Prostate gland (tissue), 2 donors: Measurements from ENCODE around the gene SOHLH2. TPM values are rescaled to one million over a fixed set of nuclear protein-coding genes. Genes with fewer than 3 reads are reported as not detected.

Source experiments
- DNase-seq: peaks from one replicate; pipeline ENCODE4 v3.0.0-alpha.2; 2019; ENCODE audit warnings: low spot score
- H3K27ac ChIP-seq, 2 donors: fragments of 200-600 bp; sonication (generic); 2 replicates each; pipeline ENCODE4 v1.5.1; 2017 to 2019
- H3K27me3 ChIP-seq: fragments of 200-600 bp; sonication (generic); replicated peaks from 2 replicates; pipeline ENCODE4 v1.5.1; 2019; ENCODE audit not compliant: insufficient read depth
- H3K36me3 ChIP-seq, 2 donors: fragments of 200-600 bp; sonication (generic); 1 replicate in 1 of 2; 2 replicates in 1 of 2; pipeline versions ENCODE4 v1.5.1 to v1.8.1; 2017 to 2019
- H3K4me1 ChIP-seq: fragments of 200-600 bp; sonication (generic); replicated peaks from 2 replicates; pipeline ENCODE4 v1.5.1; 2019
- H3K4me3 ChIP-seq, 2 donors: fragments of 200-600 bp; sonication (generic); 2 replicates each; pipeline ENCODE4 v1.5.1; 2017 to 2019
- H3K9me3 ChIP-seq: fragments of 200-600 bp; sonication (generic); 2 replicates; pipeline ENCODE4 v1.5.1; 2017
- CTCF ChIP-seq, 4 experiments: fragments of 200-600 bp in 2 of 4; fragments of 450-650 bp in 2 of 4; sonication (generic) in 2 of 4; IDR thresholded peaks; 1 replicate in 3 of 4; 2 replicates in 1 of 4; pipeline ENCODE4 v1.5.1; 2016 to 2019; ENCODE audit warnings: antibody characterized with exemption in 4 of 4, mild to moderate bottlenecking in 2 of 4, moderate library complexity in 2 of 4
- POLR2A ChIP-seq: fragments of 450-650 bp; IDR thresholded peaks from one replicate; pipeline ENCODE4 v1.6.1; 2016; ENCODE audit warnings: antibody characterized with exemption, mild to moderate bottlenecking
- POLR2AphosphoS5 ChIP-seq: sonication (generic); formaldehyde crosslinking; IDR thresholded peaks from one replicate; pipeline ENCODE4 v1.6.1; 2017; ENCODE audit warnings: antibody characterized with exemption
- WGBS: methylation state at CpG from one replicate; pipeline ENCODE4 v1.1.5; 2018; 5-methylcytosine and 5-hydroxymethylcytosine counted together
- intact Hi-C: fragments of 100-400 bp; cut with DNase I; formaldehyde crosslinking; loops from one replicate; pipeline ENCODE4 v1.14.2; 2022
- total RNA-seq, 2 donors: library from RNA; depleted of rRNA; stranded (reverse); fragments of >200 nt; gene quantifications; one replicate each; pipeline ENCODE4 v1.1.0, GENCODE V29; 2016

Gene SOHLH2
- total RNA-seq, 2 donors from 2014 or later, result 2.3 to 5.1 TPM

DNA sequence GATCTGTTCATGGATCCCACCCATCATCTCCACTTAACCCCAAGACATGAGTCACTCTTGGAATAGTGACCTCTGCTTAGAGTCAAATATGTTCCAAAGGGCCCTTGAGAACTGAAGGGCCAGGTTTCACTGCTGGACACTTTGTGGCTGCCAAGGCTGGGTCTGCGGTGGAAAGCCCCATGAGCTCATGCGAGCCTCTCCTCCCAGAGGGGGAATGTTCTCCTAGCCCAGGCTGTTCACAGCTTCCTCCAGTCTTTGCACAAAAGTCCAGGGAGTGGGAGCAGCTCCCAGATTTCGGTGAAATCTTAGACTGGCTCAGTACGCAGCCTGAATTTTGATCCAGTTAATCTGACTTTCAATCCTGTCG is 82.4 kb downstream of the SOHLH2 start:
- no peaks in the 10 kb centered on the region for H3K4me1 ChIP-seq
- intact Hi-C loops, result loop anchor here (5.0 kb wide), 1 partner anchor 70 kb away; no protein-coding TSS in a partner anchor
- DNase-seq, result no peak
- TF ChIP-seq POLR2A (no peak), POLR2AphosphoS5 (no peak), CTCF (IDR thresholded peaks at IDR 0.05) (no peak)
- 62% methylated on average over 5 of the region's 5 CpGs for WGBS
- H3K36me3 ChIP-seq, result no peaks in the 10 kb centered on the region
- no peak overlapping the region for H3K4me3 ChIP-seq
- no peak overlapping the region for H3K27ac ChIP-seq
- no peaks in the 10 kb centered on the region for H3K27me3 ChIP-seq
- H3K9me3 ChIP-seq, result no peaks in the 10 kb centered on the region

GRCh38 chr13:36131222-36131930 is 83.0 kb downstream of the SOHLH2 start, which contains the start of gene DCLK1:
DCLK1 (minus strand) TSS chr13:36131382.
- Histone ChIP-seq H3K27ac (no peak within 1 kb of the TSS), H3K9me3 (no peaks in the 10 kb centered on the region), H3K4me3 (peak within 1 kb of the TSS; percentile 39 to 50), H3K27me3 (no peaks in the 10 kb centered on the region), H3K4me1 (no peaks in the 10 kb centered on the region), H3K36me3 (no peaks in the 10 kb centered on the region)
- TF ChIP-seq POLR2AphosphoS5, result no peak
- intact Hi-C loops, result loop anchor here (5.0 kb wide), 1 partner anchor 69 kb away; no protein-coding TSS in a partner anchor
- peak; percentile 7 for DNase-seq
- WGBS, result 13% methylated on average over 36 of the region's 48 CpGs

- intact Hi-C loops, result loop anchor here (5.0 kb wide), 1 partner anchor 68 kb away; no protein-coding TSS in a partner anchor
- no peak for DNase-seq
Observed at GRCh38 chr13:36130552-36131221, 83.7 kb downstream of the SOHLH2 start.

GRCh38 chr13:36130193-36130551 is 84.2 kb downstream of the SOHLH2 start:
- Histone ChIP-seq H3K9me3 (no peaks in the 10 kb centered on the region), H3K36me3 (no peaks in the 10 kb centered on the region), H3K27ac (no peak overlapping the region), H3K4me1 (no peaks in the 10 kb centered on the region), H3K4me3 (peak overlapping the region; percentile 39 to 50), H3K27me3 (no peaks in the 10 kb centered on the region)
- TF ChIP-seq POLR2A (no peak), POLR2AphosphoS5 (no peak), CTCF (IDR thresholded peaks at IDR 0.05) (no peak)
- no peak for DNase-seq
- 10% methylated on average over 13 of the region's 13 CpGs for WGBS
- intact Hi-C loops, result loop anchor here (5.0 kb wide), 1 partner anchor 68 kb away; no protein-coding TSS in a partner anchor

More at GRCh38 chr13:36130552-36131221, 83.7 kb downstream of the SOHLH2 start:
- H3K27me3 ChIP-seq, result no peaks in the 10 kb centered on the region
- H3K9me3 ChIP-seq, result no peaks in the 10 kb centered on the region
- under 1% methylated on average over 22 of the region's 61 CpGs for WGBS
- H3K4me3 ChIP-seq, result peak overlapping the region; percentile 39 to 50
- TF ChIP-seq POLR2A (no peak), POLR2AphosphoS5 (no peak), CTCF (IDR thresholded peaks at IDR 0.05) (no peak)
- no peak overlapping the region for H3K27ac ChIP-seq
- no peaks in the 10 kb centered on the region for H3K36me3 ChIP-seq
- no peaks in the 10 kb centered on the region for H3K4me1 ChIP-seq

- 91% methylated on average over 4 of the region's 4 CpGs for WGBS
- TF ChIP-seq CTCF (IDR thresholded peaks at IDR 0.05) (no peak), POLR2AphosphoS5 (no peak), POLR2A (no peak)
- H3K27ac ChIP-seq, result no peak overlapping the region
- H3K4me3 ChIP-seq, result no peak overlapping the region
- no peak for DNase-seq
- H3K9me3 ChIP-seq, result no peaks in the 10 kb centered on the region
- no peaks in the 10 kb centered on the region for H3K36me3 ChIP-seq
- no peaks in the 10 kb centered on the region for H3K27me3 ChIP-seq
- intact Hi-C loops, result loop anchor here (5.0 kb wide), 1 partner anchor 152 kb away; no protein-coding TSS in a partner anchor
- H3K4me1 ChIP-seq, result no peaks in the 10 kb centered on the region
Observed at GRCh38 chr13:36129539-36129938, 84.8 kb downstream of the SOHLH2 start.
